Esophagus muscularis mucosa (tissue), 4 donors: Measurements from ENCODE around the gene HMX3. TPM values are rescaled to one million over a fixed set of nuclear protein-coding genes. Genes with fewer than 3 reads are reported as not detected.

Experiments
- DNase-seq: peaks from one replicate; pipeline ENCODE4 v3.0.0-alpha.2; 2017; ENCODE audit errors: extremely low spot score
- H3K27ac ChIP-seq, 4 donors: fragments of 200-600 bp; sonication (generic); replicated peaks in 1 of 4; 1 replicate in 3 of 4; 2 replicates in 1 of 4; pipeline ENCODE4 v1.5.1; 2016 to 2019; ENCODE audit warnings: mild to moderate bottlenecking in 1 of 4
- H3K27me3 ChIP-seq, 4 donors: fragments of 200-600 bp; sonication (generic); one replicate each; pipeline versions ENCODE4 v1.5.1 to v1.6.0; 2016 to 2019
- H3K36me3 ChIP-seq, 4 donors: fragments of 200-600 bp; sonication (generic); one replicate each; pipeline ENCODE4 v1.5.1; 2016 to 2019
- H3K4me1 ChIP-seq, 4 donors: fragments of 200-600 bp; sonication (generic); one replicate each; pipeline ENCODE4 v1.5.1; 2016 to 2019
- H3K4me3 ChIP-seq, 4 donors: fragments of 200-600 bp; sonication (generic); 1 replicate in 2 of 4; 2 replicates in 2 of 4; pipeline ENCODE4 v1.5.1; 2016 to 2019; ENCODE audit warnings: mild to moderate bottlenecking in 4 of 4, moderate library complexity in 1 of 4
- H3K9me3 ChIP-seq, 4 donors: fragments of 200-600 bp; sonication (generic); 1 replicate in 3 of 4; 2 replicates in 1 of 4; pipeline ENCODE4 v1.5.1; 2016 to 2019
- EP300 ChIP-seq: sonication (generic); formaldehyde crosslinking; IDR thresholded peaks from one replicate; pipeline ENCODE4 v1.6.1; 2017; ENCODE audit warnings: antibody characterized with exemption
- POLR2A ChIP-seq: fragments of 450-650 bp; IDR thresholded peaks from one replicate; pipeline ENCODE4 v1.6.1; 2017; ENCODE audit warnings: antibody characterized with exemption, moderate library complexity, mild to moderate bottlenecking, low read depth
- POLR2AphosphoS5 ChIP-seq, 2 donors: sonication (generic); formaldehyde crosslinking; IDR thresholded peaks; one replicate each; pipeline ENCODE4 v1.6.1; 2017; ENCODE audit warnings: antibody characterized with exemption in 2 of 2
- WGBS: methylation state at CpG from one replicate; pipeline ENCODE4 v1.1.5; 2018; 5-methylcytosine and 5-hydroxymethylcytosine counted together
- intact Hi-C: fragments of 100-400 bp; cut with DNase I; formaldehyde crosslinking; loops from one replicate; pipeline ENCODE4 v1.15.1; 2023
- total RNA-seq, 4 donors: library from RNA; depleted of rRNA; stranded (reverse); fragments of >200 nt; gene quantifications; one replicate each; pipeline versions ENCODE4 v1.1.0 to v1.2.1, GENCODE V29; 2016
- TF ChIP-seq, protein P1 (sequence below), 3 experiments: fragments of 200-600 bp in 2 of 3; fragments of 450-650 bp in 1 of 3; sonication (generic) in 2 of 3; IDR thresholded peaks; one replicate each; pipeline ENCODE4 v1.5.1; 2017 to 2019; ENCODE audit warnings: antibody characterized with exemption in 3 of 3, mild to moderate bottlenecking in 2 of 3, moderate library complexity in 1 of 3

Gene HMX3
- total RNA-seq, 4 donors from 2014 or later = not detected

DNA sequence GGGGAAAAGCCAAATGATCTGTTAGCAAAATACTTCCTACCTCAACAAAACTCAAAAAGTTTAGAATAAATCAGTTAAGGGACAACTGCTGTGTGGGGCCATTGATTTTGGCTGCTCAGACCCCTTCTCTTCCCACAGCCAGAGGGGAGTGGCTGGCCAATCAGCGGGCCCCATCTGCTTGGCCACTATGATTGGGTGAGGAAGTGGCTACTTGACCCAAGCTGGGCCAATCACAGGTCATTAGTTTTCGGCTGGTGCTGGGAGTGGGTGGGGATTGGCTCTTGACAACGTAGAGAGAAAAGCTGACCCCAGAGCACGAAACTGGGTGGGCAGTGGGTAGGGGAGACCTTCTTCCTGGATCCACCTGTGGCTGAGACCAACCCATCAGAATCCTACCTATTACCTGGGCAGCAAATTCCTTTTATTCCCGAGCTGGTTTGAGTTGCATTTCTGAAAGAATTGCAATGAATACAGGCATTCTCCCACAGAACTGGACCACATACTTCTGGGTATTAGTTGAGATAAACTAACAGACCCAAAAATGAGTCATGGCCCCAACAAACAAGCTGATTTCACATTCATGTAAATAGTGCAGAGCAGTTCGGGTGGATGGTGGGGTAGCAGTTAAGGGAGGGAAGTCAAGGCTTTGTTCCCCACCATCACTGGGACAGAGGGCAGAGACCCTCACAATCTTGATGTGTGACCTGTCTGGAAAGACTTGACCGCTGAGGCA is 35.6 kb upstream of the HMX3 start:
- Histone ChIP-seq H3K4me1 (no peaks in the 10 kb centered on the region), H3K4me3 (no peak overlapping the region), H3K27me3 (peaks cover 0 to 24% (median 0%) of the 10 kb centered on the region in 4 donors), H3K27ac (no peak overlapping the region), H3K36me3 (no peaks in the 10 kb centered on the region), H3K9me3 (no peaks in the 10 kb centered on the region)
- intact Hi-C loops = no loop called here
- 85% methylated on average over 5 of the region's 7 CpGs for WGBS
- no peak for TF ChIP-seq EP300
- TF ChIP-seq POLR2A = no peak
- TF ChIP-seq, protein P1, sequence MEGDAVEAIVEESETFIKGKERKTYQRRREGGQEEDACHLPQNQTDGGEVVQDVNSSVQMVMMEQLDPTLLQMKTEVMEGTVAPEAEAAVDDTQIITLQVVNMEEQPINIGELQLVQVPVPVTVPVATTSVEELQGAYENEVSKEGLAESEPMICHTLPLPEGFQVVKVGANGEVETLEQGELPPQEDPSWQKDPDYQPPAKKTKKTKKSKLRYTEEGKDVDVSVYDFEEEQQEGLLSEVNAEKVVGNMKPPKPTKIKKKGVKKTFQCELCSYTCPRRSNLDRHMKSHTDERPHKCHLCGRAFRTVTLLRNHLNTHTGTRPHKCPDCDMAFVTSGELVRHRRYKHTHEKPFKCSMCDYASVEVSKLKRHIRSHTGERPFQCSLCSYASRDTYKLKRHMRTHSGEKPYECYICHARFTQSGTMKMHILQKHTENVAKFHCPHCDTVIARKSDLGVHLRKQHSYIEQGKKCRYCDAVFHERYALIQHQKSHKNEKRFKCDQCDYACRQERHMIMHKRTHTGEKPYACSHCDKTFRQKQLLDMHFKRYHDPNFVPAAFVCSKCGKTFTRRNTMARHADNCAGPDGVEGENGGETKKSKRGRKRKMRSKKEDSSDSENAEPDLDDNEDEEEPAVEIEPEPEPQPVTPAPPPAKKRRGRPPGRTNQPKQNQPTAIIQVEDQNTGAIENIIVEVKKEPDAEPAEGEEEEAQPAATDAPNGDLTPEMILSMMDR (IDR thresholded peaks at IDR 0.05) = no peak
- no peak for TF ChIP-seq POLR2AphosphoS5 (IDR thresholded peaks at IDR 0.05)
- DNase-seq = no peak

DNA sequence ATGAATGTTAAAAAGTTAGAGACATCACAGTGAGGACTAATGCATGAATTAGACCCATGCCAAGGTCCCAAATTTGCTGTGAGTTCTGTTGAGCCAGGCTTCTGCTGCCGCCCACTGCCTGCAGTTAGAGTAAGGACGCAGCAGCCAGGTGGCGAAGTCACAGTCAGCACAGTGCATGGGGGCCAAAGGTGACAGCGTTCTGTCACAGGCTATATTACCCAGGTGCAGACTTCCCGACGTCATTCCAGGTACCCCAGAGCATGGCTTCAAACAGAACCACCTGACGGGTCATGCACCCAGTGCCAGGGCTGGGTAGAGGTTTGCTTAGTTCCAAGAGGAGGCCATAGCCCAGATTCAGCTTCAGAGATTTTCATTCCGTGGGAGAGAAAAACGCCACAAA is 33.9 kb upstream of the HMX3 start:
- 64% methylated on average over 9 of the region's 9 CpGs for WGBS
- H3K9me3 ChIP-seq = no peaks in the 10 kb centered on the region
- intact Hi-C loops = no loop called here
- DNase-seq = no peak
- no peaks in the 10 kb centered on the region for H3K4me1 ChIP-seq
- no peak overlapping the region for H3K4me3 ChIP-seq
- no peaks in the 10 kb centered on the region for H3K36me3 ChIP-seq
- H3K27ac ChIP-seq = no peak overlapping the region
- TF ChIP-seq EP300 = no peak
- TF ChIP-seq, protein P1 (IDR thresholded peaks at IDR 0.05) = no peak
- no peak for TF ChIP-seq POLR2A
- TF ChIP-seq POLR2AphosphoS5 (IDR thresholded peaks at IDR 0.05) = no peak
- H3K27me3 ChIP-seq = peaks cover 0 to 11% (median 0%) of the 10 kb centered on the region in 4 donors

DNA sequence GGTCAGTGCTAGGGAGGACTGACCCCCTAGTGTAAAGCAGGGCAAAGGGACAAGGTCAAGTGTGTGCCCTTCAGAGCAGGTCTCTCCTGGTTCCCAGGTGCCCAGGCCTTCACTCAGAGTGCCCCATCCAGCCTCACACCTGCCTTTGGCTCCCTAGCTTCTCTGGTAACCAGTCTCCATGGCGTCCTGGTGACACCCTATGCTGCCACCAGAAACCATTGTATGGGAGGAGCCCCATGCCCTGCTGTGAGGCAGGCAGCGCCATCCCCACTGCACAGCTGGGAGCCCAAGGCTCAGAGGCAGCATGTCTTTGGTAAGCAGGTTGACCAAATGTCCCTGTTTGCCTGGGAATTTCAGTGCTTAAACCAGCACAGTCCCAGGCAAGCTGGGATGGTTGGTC is 33.1 kb upstream of the HMX3 start:
- H3K27ac ChIP-seq = no peak overlapping the region

DNA sequence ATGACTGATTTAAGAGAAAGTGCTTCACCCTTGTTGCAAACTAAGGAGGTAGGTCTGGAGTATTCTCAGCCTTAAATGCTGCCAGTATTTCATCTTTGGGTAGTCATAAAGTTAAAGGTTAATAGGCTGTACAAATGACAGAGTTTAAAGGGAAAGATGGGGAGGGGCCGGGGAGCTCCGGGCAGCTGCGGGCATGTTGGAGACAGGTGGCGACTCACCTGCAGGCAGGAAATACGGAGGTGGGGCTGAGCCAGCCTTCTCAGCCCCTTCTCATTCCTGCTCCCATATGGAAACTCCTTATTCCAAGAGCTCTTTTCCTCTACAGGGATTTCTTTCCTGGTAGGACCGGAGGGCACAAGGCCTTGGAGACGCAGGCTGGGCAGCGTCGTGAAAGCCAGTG is 31.8 kb upstream of the HMX3 start:
- Histone ChIP-seq H3K36me3 (no peaks in the 10 kb centered on the region), H3K27ac (no peak overlapping the region), H3K4me3 (no peak overlapping the region), H3K9me3 (no peaks in the 10 kb centered on the region), H3K27me3 (peaks cover 0 to 6% (median 0%) of the 10 kb centered on the region in 4 donors), H3K4me1 (no peaks in the 10 kb centered on the region)
- no peak for DNase-seq
- TF ChIP-seq, protein P1 (IDR thresholded peaks at IDR 0.05) = no peak
- TF ChIP-seq POLR2A = no peak
- TF ChIP-seq POLR2AphosphoS5 (IDR thresholded peaks at IDR 0.05) = no peak
- TF ChIP-seq EP300 = no peak
- intact Hi-C loops = no loop called here
- WGBS = 85% methylated on average over 9 of the region's 9 CpGs

More for the DNA sequence above, 33.1 kb upstream of the HMX3 start:
- no peaks in the 10 kb centered on the region for H3K4me1 ChIP-seq
- intact Hi-C loops = no loop called here
- WGBS = no CpG with 5 or more reads among the region's 2 CpGs
- no peak overlapping the region for H3K4me3 ChIP-seq
- TF ChIP-seq, protein P1 (IDR thresholded peaks at IDR 0.05) = no peak
- no peak for TF ChIP-seq POLR2AphosphoS5 (IDR thresholded peaks at IDR 0.05)
- no peak for TF ChIP-seq EP300
- TF ChIP-seq POLR2A = no peak
- no peaks in the 10 kb centered on the region for H3K36me3 ChIP-seq
- H3K27me3 ChIP-seq = peaks cover 0 to 6% (median 0%) of the 10 kb centered on the region in 4 donors
- no peaks in the 10 kb centered on the region for H3K9me3 ChIP-seq
- no peak for DNase-seq
